Measurements from ENCODE around the gene COX8A.
A peak's percentile ranks its signal among the peaks of the same experiment; 100 is the strongest.

Gene COX8A

GRCh38 chr11:64006398-64006797 is 32.0 kb downstream of the COX8A start:
- Histone ChIP-seq H3K36me3 (ENCODE audit: control insufficient read depth in 1 of 2, insufficient read depth in 2 of 2, low read length in 2 of 2) (no peaks in the 10 kb centered on the region), H3K9me3 (ENCODE audit: control insufficient read depth in 1 of 2, low read length in 2 of 2) (no peaks in the 10 kb centered on the region), H3K27me3 (ENCODE audit: low read depth, low read length) (no peaks in the 10 kb centered on the region), H3K27ac (ENCODE audit: low read length) (no peak overlapping the region), H3K4me1 (ENCODE audit: control insufficient read depth in 1 of 2, insufficient read depth in 2 of 2, low read length in 2 of 2) (peaks cover 0 to 33% of the 10 kb centered on the region in 2 donors), H3K4me3 (ENCODE audit: low read depth in 1 of 2, low read length in 2 of 2) (no peak overlapping the region)

GRCh38 chr11:64007160-64007628 is 32.8 kb downstream of the COX8A start:
- Histone ChIP-seq H3K9me3 (ENCODE audit: control insufficient read depth in 1 of 2, low read length in 2 of 2) (no peaks in the 10 kb centered on the region), H3K4me3 (ENCODE audit: low read depth in 1 of 2, low read length in 2 of 2) (peak overlapping the region; percentile 57 to 65), H3K27ac (ENCODE audit: low read length) (no peak overlapping the region), H3K36me3 (ENCODE audit: control insufficient read depth in 1 of 2, insufficient read depth in 2 of 2, low read length in 2 of 2) (no peaks in the 10 kb centered on the region), H3K4me1 (ENCODE audit: control insufficient read depth in 1 of 2, insufficient read depth in 2 of 2, low read length in 2 of 2) (peaks cover 0 to 25% of the 10 kb centered on the region in 2 donors), H3K27me3 (ENCODE audit: low read depth, low read length) (no peaks in the 10 kb centered on the region)

- Histone ChIP-seq H3K4me3 (ENCODE audit: low read depth in 1 of 2, low read length in 2 of 2) (peak overlapping the region; percentile 57 to 65), H3K27ac (ENCODE audit: low read length) (no peak overlapping the region), H3K9me3 (ENCODE audit: control insufficient read depth in 1 of 2, low read length in 2 of 2) (no peaks in the 10 kb centered on the region), H3K36me3 (ENCODE audit: control insufficient read depth in 1 of 2, insufficient read depth in 2 of 2, low read length in 2 of 2) (no peaks in the 10 kb centered on the region), H3K4me1 (ENCODE audit: control insufficient read depth in 1 of 2, insufficient read depth in 2 of 2, low read length in 2 of 2) (peaks cover 0 to 20% of the 10 kb centered on the region in 2 donors), H3K27me3 (ENCODE audit: low read depth, low read length) (no peaks in the 10 kb centered on the region)
Measured at GRCh38 chr11:64007629-64008282, 33.3 kb downstream of the COX8A start.

- H3K27me3 ChIP-seq (ENCODE audit: low read depth, low read length): no peaks in the 10 kb centered on the region
- no peaks in the 10 kb centered on the region for H3K36me3 ChIP-seq (ENCODE audit: control insufficient read depth in 1 of 2, insufficient read depth in 2 of 2, low read length in 2 of 2)
- H3K27ac ChIP-seq (ENCODE audit: low read length): no peak overlapping the region
- H3K9me3 ChIP-seq (ENCODE audit: control insufficient read depth in 1 of 2, low read length in 2 of 2): no peaks in the 10 kb centered on the region
- peaks cover 0 to 20% of the 10 kb centered on the region in 2 donors for H3K4me1 ChIP-seq (ENCODE audit: control insufficient read depth in 1 of 2, insufficient read depth in 2 of 2, low read length in 2 of 2)
- peak overlapping the region in 1 of 2 donors; percentile 65 for H3K4me3 ChIP-seq (ENCODE audit: low read depth in 1 of 2, low read length in 2 of 2)
Measured at GRCh38 chr11:64008283-64008913, 34.0 kb downstream of the COX8A start.

GRCh38 chr11:64008914-64009633 is 34.7 kb downstream of the COX8A start:
- H3K9me3 ChIP-seq (ENCODE audit: control insufficient read depth in 1 of 2, low read length in 2 of 2): no peaks in the 10 kb centered on the region
- peaks cover 0 to 20% of the 10 kb centered on the region in 2 donors for H3K4me1 ChIP-seq (ENCODE audit: control insufficient read depth in 1 of 2, insufficient read depth in 2 of 2, low read length in 2 of 2)
- H3K27ac ChIP-seq (ENCODE audit: low read length): no peak overlapping the region
- H3K4me3 ChIP-seq (ENCODE audit: low read depth in 1 of 2, low read length in 2 of 2): no peak overlapping the region
- H3K27me3 ChIP-seq (ENCODE audit: low read depth, low read length): no peaks in the 10 kb centered on the region
- H3K36me3 ChIP-seq (ENCODE audit: control insufficient read depth in 1 of 2, insufficient read depth in 2 of 2, low read length in 2 of 2): no peaks in the 10 kb centered on the region

- Histone ChIP-seq H3K4me3 (ENCODE audit: low read depth in 1 of 2, low read length in 2 of 2) (no peak overlapping the region), H3K9me3 (ENCODE audit: control insufficient read depth in 1 of 2, low read length in 2 of 2) (no peaks in the 10 kb centered on the region)
Measured at GRCh38 chr11:64009710-64010109, 35.3 kb downstream of the COX8A start.

GRCh38 chr11:64010783-64011182 is 36.4 kb downstream of the COX8A start:
- H3K27ac ChIP-seq (ENCODE audit: low read length): no peak overlapping the region
- no peak overlapping the region for H3K4me3 ChIP-seq (ENCODE audit: low read depth in 1 of 2, low read length in 2 of 2)
- H3K36me3 ChIP-seq (ENCODE audit: control insufficient read depth in 1 of 2, insufficient read depth in 2 of 2, low read length in 2 of 2): no peaks in the 10 kb centered on the region
- H3K9me3 ChIP-seq (ENCODE audit: control insufficient read depth in 1 of 2, low read length in 2 of 2): no peaks in the 10 kb centered on the region
- peaks cover 0 to 20% of the 10 kb centered on the region in 2 donors for H3K4me1 ChIP-seq (ENCODE audit: control insufficient read depth in 1 of 2, insufficient read depth in 2 of 2, low read length in 2 of 2)
- no peaks in the 10 kb centered on the region for H3K27me3 ChIP-seq (ENCODE audit: low read depth, low read length)

More at GRCh38 chr11:64009710-64010109, 35.3 kb downstream of the COX8A start:
- no peak overlapping the region for H3K27ac ChIP-seq (ENCODE audit: low read length)
- H3K27me3 ChIP-seq (ENCODE audit: low read depth, low read length): no peaks in the 10 kb centered on the region
- H3K4me1 ChIP-seq (ENCODE audit: control insufficient read depth in 1 of 2, insufficient read depth in 2 of 2, low read length in 2 of 2): peaks cover 0 to 20% of the 10 kb centered on the region in 2 donors
- H3K36me3 ChIP-seq (ENCODE audit: control insufficient read depth in 1 of 2, insufficient read depth in 2 of 2, low read length in 2 of 2): no peaks in the 10 kb centered on the region

GRCh38 chr11:64011371-64011770 is 37.0 kb downstream of the COX8A start:
- Histone ChIP-seq H3K27ac (ENCODE audit: low read length) (no peak overlapping the region), H3K9me3 (ENCODE audit: control insufficient read depth in 1 of 2, low read length in 2 of 2) (no peaks in the 10 kb centered on the region), H3K4me3 (ENCODE audit: low read depth in 1 of 2, low read length in 2 of 2) (no peak overlapping the region), H3K27me3 (ENCODE audit: low read depth, low read length) (no peaks in the 10 kb centered on the region), H3K36me3 (ENCODE audit: control insufficient read depth in 1 of 2, insufficient read depth in 2 of 2, low read length in 2 of 2) (no peaks in the 10 kb centered on the region), H3K4me1 (ENCODE audit: control insufficient read depth in 1 of 2, insufficient read depth in 2 of 2, low read length in 2 of 2) (peaks cover 0 to 20% of the 10 kb centered on the region in 2 donors)

- Histone ChIP-seq H3K9me3 (ENCODE audit: control insufficient read depth in 1 of 2, low read length in 2 of 2) (no peaks in the 10 kb centered on the region), H3K27me3 (ENCODE audit: low read depth, low read length) (no peaks in the 10 kb centered on the region), H3K4me1 (ENCODE audit: control insufficient read depth in 1 of 2, insufficient read depth in 2 of 2, low read length in 2 of 2) (peaks cover 0 to under 1% of the 10 kb centered on the region in 2 donors), H3K4me3 (ENCODE audit: low read depth in 1 of 2, low read length in 2 of 2) (no peak overlapping the region), H3K36me3 (ENCODE audit: control insufficient read depth in 1 of 2, insufficient read depth in 2 of 2, low read length in 2 of 2) (no peaks in the 10 kb centered on the region), H3K27ac (ENCODE audit: low read length) (no peak overlapping the region)
Measured at GRCh38 chr11:64013141-64013896, 38.9 kb downstream of the COX8A start.

- Histone ChIP-seq H3K27ac (ENCODE audit: low read length) (no peak overlapping the region), H3K4me3 (ENCODE audit: low read depth in 1 of 2, low read length in 2 of 2) (no peak overlapping the region), H3K9me3 (ENCODE audit: control insufficient read depth in 1 of 2, low read length in 2 of 2) (no peaks in the 10 kb centered on the region), H3K36me3 (ENCODE audit: control insufficient read depth in 1 of 2, insufficient read depth in 2 of 2, low read length in 2 of 2) (no peaks in the 10 kb centered on the region), H3K4me1 (ENCODE audit: control insufficient read depth in 1 of 2, insufficient read depth in 2 of 2, low read length in 2 of 2) (no peaks in the 10 kb centered on the region), H3K27me3 (ENCODE audit: low read depth, low read length) (no peaks in the 10 kb centered on the region)
Measured at GRCh38 chr11:64014356-64014755, 39.9 kb downstream of the COX8A start.

- no peak overlapping the region for H3K27ac ChIP-seq (ENCODE audit: low read length)
- H3K4me1 ChIP-seq (ENCODE audit: control insufficient read depth in 1 of 2, insufficient read depth in 2 of 2, low read length in 2 of 2): no peaks in the 10 kb centered on the region
- H3K4me3 ChIP-seq (ENCODE audit: low read depth in 1 of 2, low read length in 2 of 2): no peak overlapping the region
- H3K36me3 ChIP-seq (ENCODE audit: control insufficient read depth in 1 of 2, insufficient read depth in 2 of 2, low read length in 2 of 2): no peaks in the 10 kb centered on the region
- no peaks in the 10 kb centered on the region for H3K9me3 ChIP-seq (ENCODE audit: control insufficient read depth in 1 of 2, low read length in 2 of 2)
- no peaks in the 10 kb centered on the region for H3K27me3 ChIP-seq (ENCODE audit: low read depth, low read length)
Measured at GRCh38 chr11:64015510-64015909, 41.1 kb downstream of the COX8A start.
